ENCODE data around the gene TBP. TPM values are rescaled to one million over a fixed set of nuclear protein-coding genes. Genes with fewer than 3 reads are reported as not detected.

TBP gene
- total RNA-seq, 2 donors from 2014 or later = 21.6 to 28.0 TPM

- WGBS, 2 experiments (ENCODE audit: insufficient coverage in 1 of 2, insufficient read length in 1 of 2) = 98 to 100% methylated on average over 5 of the region's 5 CpGs
- peaks cover 46% of the 10 kb centered on the region for H3K36me3 Mint-ChIP-seq (ENCODE audit: low read depth)
- H3K27ac ChIP-seq (ENCODE audit: low read depth, low read length) = no peak overlapping the region
These were observed 19.2 kb upstream of the TBP start for GRCh38 chr6:170535004-170535403.

GRCh38 chr6:170536671-170537070 lies 17.5 kb upstream of the TBP start:
- no peak for TF ChIP-seq CTCF (conservative IDR thresholded peaks at IDR 0.05)
- Mint-ChIP-seq H3K4me1 (no peaks in the 10 kb centered on the region), H3K9me3 (no peaks in the 10 kb centered on the region), H3K27me3 (ENCODE audit: insufficient read depth) (no peaks in the 10 kb centered on the region), H3K36me3 (ENCODE audit: low read depth) (peaks cover 60% of the 10 kb centered on the region), H3K4me3 (no peak overlapping the region), H3K27ac (peak overlapping the region; percentile 60)
- H3K4me1 ChIP-seq (ENCODE audit: control insufficient read depth, insufficient read depth, low read length) = no peaks in the 10 kb centered on the region
- no peak overlapping the region for H3K9ac ChIP-seq (ENCODE audit: extremely low read depth, low read length, poor library complexity, severe bottlenecking)
- no peak overlapping the region for H3K27ac ChIP-seq (ENCODE audit: low read depth, low read length)
- H3K27me3 ChIP-seq (ENCODE audit: control insufficient read depth, insufficient read depth, low read length, poor library complexity, severe bottlenecking) = no peaks in the 10 kb centered on the region
- H3K36me3 ChIP-seq (ENCODE audit: control insufficient read depth, insufficient read depth, low read length) = peaks cover 90% of the 10 kb centered on the region
- WGBS, 2 experiments (ENCODE audit: insufficient coverage in 1 of 2, insufficient read length in 1 of 2) = 93 to 95% methylated on average over 3 to 5 of the region's 5 CpGs
- DNase-seq = no peak
- no peak overlapping the region for H3K4me3 ChIP-seq (ENCODE audit: low read length)
- H3K9me3 ChIP-seq (ENCODE audit: control insufficient read depth, low read length) = no peaks in the 10 kb centered on the region

More at GRCh38 chr6:170535004-170535403, 19.2 kb upstream of the TBP start:
- Histone ChIP-seq H3K4me3 (ENCODE audit: low read length) (no peak overlapping the region), H3K27me3 (ENCODE audit: control insufficient read depth, insufficient read depth, low read length, poor library complexity, severe bottlenecking) (no peaks in the 10 kb centered on the region), H3K4me1 (ENCODE audit: control insufficient read depth, insufficient read depth, low read length) (no peaks in the 10 kb centered on the region), H3K36me3 (ENCODE audit: control insufficient read depth, insufficient read depth, low read length) (peaks cover 73% of the 10 kb centered on the region), H3K9me3 (ENCODE audit: control insufficient read depth, low read length) (no peaks in the 10 kb centered on the region), H3K9ac (ENCODE audit: extremely low read depth, low read length, poor library complexity, severe bottlenecking) (no peak overlapping the region)
- no peak overlapping the region for H3K4me3 Mint-ChIP-seq
- DNase-seq = no peak
- H3K27me3 Mint-ChIP-seq (ENCODE audit: insufficient read depth) = no peaks in the 10 kb centered on the region
- no peak for TF ChIP-seq CTCF (conservative IDR thresholded peaks at IDR 0.05)
- peaks cover 3% of the 10 kb centered on the region for H3K4me1 Mint-ChIP-seq
- H3K27ac Mint-ChIP-seq = no peak overlapping the region
- no peaks in the 10 kb centered on the region for H3K9me3 Mint-ChIP-seq

GRCh38 chr6:170537329-170537728 lies 16.8 kb upstream of the TBP start:
- no peak for TF ChIP-seq CTCF (conservative IDR thresholded peaks at IDR 0.05)
- Histone ChIP-seq H3K9ac (ENCODE audit: extremely low read depth, low read length, poor library complexity, severe bottlenecking) (no peak overlapping the region), H3K4me1 (ENCODE audit: control insufficient read depth, insufficient read depth, low read length) (no peaks in the 10 kb centered on the region), H3K9me3 (ENCODE audit: control insufficient read depth, low read length) (no peaks in the 10 kb centered on the region), H3K27ac (ENCODE audit: low read depth, low read length) (no peak overlapping the region), H3K4me3 (ENCODE audit: low read length) (no peak overlapping the region), H3K36me3 (ENCODE audit: control insufficient read depth, insufficient read depth, low read length) (peaks cover 96% of the 10 kb centered on the region), H3K27me3 (ENCODE audit: control insufficient read depth, insufficient read depth, low read length, poor library complexity, severe bottlenecking) (no peaks in the 10 kb centered on the region)
- H3K27me3 Mint-ChIP-seq (ENCODE audit: insufficient read depth) = no peaks in the 10 kb centered on the region
- no peak for DNase-seq
- no peak overlapping the region for H3K4me3 Mint-ChIP-seq
- WGBS, 2 experiments (ENCODE audit: insufficient coverage in 1 of 2, insufficient read length in 1 of 2) = 94% methylated on average over 4 of the region's 4 CpGs; no CpG with 5 or more reads in 1 of the 2 experiments
- H3K4me1 Mint-ChIP-seq = no peaks in the 10 kb centered on the region
- H3K36me3 Mint-ChIP-seq (ENCODE audit: low read depth) = peaks cover 64% of the 10 kb centered on the region
- no peaks in the 10 kb centered on the region for H3K9me3 Mint-ChIP-seq
- no peak overlapping the region for H3K27ac Mint-ChIP-seq

Data from endodermal cell (in vitro differentiated cells).